ENCODE measurements around the gene ARID1B.

GRCh38 chr6:156970595-156971112 is 193.5 kb downstream of the ARID1B start:
- TF ChIP-seq, protein P1, sequence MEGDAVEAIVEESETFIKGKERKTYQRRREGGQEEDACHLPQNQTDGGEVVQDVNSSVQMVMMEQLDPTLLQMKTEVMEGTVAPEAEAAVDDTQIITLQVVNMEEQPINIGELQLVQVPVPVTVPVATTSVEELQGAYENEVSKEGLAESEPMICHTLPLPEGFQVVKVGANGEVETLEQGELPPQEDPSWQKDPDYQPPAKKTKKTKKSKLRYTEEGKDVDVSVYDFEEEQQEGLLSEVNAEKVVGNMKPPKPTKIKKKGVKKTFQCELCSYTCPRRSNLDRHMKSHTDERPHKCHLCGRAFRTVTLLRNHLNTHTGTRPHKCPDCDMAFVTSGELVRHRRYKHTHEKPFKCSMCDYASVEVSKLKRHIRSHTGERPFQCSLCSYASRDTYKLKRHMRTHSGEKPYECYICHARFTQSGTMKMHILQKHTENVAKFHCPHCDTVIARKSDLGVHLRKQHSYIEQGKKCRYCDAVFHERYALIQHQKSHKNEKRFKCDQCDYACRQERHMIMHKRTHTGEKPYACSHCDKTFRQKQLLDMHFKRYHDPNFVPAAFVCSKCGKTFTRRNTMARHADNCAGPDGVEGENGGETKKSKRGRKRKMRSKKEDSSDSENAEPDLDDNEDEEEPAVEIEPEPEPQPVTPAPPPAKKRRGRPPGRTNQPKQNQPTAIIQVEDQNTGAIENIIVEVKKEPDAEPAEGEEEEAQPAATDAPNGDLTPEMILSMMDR (conservative IDR thresholded peaks at IDR 0.05; ENCODE audit: low read depth, low read length), result no peak
- no peak for TF ChIP-seq EZH2 (IDR thresholded peaks at IDR 0.05; ENCODE audit: borderline replicate concordance, low read depth, low read length, poor library complexity, severe bottlenecking)
